HG03565 (cell line): ENCODE data around the gene RNF215.
"Not testable (repeated sequence)": the region's sequence is repeated elsewhere in the genome, so short reads cannot be mapped to it uniquely, and the experiment has no call there.

Experiments
- ATAC-seq: cut with Tn5 transposase; IDR thresholded peaks from one replicate; pipeline ENCODE4 v1.9.1; 2021; ENCODE audit warnings: mild to moderate bottlenecking, moderate library complexity; ENCODE audit not compliant: unreplicated experiment

The RNF215 gene

DNA sequence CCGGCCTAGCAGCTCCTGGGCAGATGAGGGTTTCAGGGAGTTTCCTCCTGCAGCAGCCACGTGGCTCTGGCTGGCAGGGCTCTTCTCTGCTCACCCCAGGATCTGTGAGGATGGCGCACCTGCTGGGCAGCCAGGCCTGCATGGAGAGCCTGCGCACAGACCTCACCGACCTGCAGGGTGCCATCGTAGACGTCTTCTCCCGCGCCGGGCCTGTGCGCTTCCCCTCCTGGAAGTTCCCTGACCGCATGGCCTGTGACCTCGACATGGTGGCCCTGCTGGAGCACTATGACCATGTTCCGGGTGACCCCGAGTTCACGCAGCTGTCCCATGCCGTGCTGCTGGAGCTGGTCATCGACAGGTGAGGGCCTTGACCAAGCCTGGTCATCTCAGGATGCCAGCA lies 21.3 kb downstream of the RNF215 start:
- no peak for ATAC-seq

- ATAC-seq: no peak
Observed at GRCh38 chr22:30362651-30363281, 24.4 kb downstream of the RNF215 start.

GRCh38 chr22:30361916-30362650 lies 25.1 kb downstream of the RNF215 start:
- no peak for ATAC-seq

GRCh38 chr22:30358541-30358940 lies 28.7 kb downstream of the RNF215 start:
- ATAC-seq: no peak

GRCh38 chr22:30357650-30358215 lies 29.5 kb downstream of the RNF215 start:
- ATAC-seq: no peak

DNA sequence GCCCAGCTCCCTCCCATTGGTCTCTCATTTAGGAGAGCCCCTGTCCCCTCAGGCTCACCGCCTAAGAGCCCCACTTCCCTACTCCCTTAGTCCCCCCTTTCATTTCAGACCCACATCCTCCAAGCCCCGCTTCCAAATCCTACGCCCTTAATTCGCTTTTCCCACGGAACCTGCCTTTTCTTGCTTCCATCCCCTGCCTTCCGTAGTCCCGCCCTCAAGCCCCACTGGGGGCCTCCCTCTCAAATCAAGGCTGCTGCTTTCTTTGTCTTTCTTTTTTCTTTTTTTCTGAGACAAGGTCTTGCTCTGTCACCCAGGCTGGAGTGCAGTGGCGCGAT lies 30.0 kb downstream of the RNF215 start:
- ATAC-seq: no peak

DNA sequence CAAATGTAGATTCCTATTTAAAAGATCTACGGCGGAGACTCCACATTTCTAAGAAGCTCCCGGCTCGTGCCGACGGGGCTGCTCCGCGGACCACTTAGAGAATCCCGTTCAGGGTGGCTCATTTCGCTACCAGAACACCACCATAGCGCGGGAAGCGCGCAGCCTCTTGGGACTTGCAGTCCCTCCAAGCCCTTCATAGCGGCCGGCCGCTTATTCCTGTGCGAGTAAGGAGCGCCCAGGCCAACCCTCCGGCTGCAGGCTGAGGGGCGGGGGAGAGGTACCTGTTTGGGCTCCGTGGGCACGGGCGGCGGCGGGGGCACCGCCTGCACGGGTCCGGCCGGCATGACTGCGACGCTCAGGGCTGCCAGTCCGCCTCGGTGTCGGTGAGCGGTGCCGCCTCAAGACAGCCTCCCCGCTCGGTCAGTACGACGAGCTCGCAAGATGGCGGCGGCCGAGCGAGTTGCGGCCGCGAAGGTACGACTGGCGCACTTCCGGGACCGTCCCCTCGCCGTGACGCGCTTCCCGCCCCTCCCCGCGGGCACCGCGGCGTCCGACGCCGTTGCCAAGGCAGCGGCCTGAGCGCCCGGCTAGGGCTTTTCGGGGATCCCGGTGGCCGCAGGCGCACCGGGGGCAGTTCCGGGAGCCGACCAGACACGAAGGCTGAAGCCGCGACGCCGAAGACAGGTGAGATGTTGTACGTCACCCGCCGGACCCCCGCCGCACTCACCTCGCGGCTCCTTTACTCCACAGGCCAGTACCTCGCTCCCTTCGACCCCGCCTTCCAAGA lies 30.6 kb downstream of the RNF215 start, which contains the start of the genes CCDC157 and SF3A1:
Gene CCDC157, plus strand, starts transcription at position 559 of the 787 bp plus-strand sequence. CDS start 8,994 bp downstream, outside the sequence.
Gene SF3A1, minus strand, starts transcription at position 446 of the 787 bp plus-strand sequence. Its CDS starts 102 bp downstream, at position 344.
- peak; percentile 84 for ATAC-seq

DNA sequence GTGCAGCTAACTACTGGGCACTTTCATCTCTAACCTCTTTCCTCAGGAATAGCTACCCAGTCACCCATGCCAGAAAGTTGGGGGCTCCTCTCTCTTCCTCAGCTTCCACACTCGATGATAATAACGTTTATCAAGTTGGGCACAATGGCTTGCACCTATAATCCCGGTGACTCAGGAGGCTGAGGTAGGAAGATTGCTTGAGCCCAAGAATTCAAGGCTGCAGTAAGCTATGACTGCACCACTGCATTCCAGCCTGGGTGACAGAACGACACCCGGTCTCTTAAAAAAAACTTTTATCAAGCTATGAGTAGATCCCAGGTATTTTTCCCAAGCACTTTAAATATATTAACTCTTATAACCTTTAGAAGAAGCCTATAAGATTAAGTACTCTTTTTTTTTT lies 32.6 kb downstream of the RNF215 start:
- no peak for ATAC-seq

DNA sequence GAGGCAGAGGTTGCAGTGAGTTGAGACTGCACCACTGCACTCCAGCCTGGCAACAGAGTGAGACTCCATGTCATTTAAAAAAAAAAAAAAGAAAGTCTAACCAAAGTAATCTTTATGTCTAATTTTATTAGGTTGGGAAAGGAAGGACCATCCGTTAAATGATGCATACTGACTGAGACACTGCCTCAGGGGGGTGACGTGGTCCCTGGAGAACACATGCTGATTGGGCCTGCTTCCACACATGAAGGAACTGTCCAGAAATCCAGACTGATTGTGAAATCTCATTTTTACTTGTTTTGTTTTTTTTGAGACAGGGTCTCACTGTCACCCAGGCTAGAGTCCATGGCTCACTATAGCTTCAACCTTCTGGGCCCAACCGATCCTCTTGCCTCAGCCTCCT lies 36.0 kb downstream of the RNF215 start:
- no peak for ATAC-seq

- ATAC-seq: no peak
Observed at GRCh38 chr22:30348809-30349208, 38.4 kb downstream of the RNF215 start.

DNA sequence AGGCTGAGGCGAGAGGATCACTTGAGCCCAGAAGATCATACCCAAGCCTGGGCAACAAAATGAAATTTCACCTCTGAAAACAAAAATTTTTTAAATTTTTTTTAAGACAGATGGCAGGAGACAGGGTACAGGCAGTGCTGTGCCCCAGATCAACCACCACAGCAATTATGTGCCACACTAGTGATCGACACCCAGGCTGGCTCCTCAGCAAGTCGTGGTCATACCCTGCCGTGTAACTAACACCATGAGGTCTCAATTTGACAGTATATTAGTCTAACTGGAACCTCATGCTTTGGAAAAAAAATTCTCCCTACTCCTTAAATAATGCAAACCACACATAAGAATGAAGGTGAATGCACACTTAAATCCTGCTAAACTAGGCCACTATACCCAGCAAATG lies 38.8 kb downstream of the RNF215 start:
- no peak for ATAC-seq

DNA sequence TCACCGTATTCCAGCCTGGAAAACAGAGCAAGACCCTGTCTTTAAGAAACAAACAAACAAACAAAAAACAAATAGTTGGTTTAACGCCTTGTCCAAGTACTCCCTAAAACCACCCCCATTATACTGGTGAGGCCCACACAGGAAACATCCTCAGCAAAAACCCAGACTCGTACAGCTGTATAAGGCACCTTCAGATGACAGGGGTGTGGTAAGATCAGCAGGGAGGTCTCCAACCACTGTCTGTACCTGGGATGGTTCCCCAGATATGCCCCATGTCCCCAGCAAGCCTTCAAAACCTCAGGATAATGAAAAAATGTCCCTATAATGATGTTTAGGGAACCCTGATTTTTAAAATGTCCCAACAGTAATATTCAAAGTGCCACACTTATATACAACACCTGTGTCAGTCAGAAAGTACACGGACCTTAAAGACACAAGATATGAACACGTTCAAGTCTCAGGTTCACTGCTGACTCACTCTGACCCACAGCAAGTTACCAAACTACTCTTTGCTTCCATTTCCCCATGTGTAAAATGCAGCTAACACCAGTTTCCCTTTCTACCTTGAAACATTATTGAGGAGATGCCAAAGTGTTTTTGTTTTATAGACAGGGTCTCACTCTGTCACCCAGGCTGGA lies 39.8 kb downstream of the RNF215 start:
- no peak for ATAC-seq

- ATAC-seq: no peak
Observed at GRCh38 chr22:30344447-30345200, 42.6 kb downstream of the RNF215 start.

DNA sequence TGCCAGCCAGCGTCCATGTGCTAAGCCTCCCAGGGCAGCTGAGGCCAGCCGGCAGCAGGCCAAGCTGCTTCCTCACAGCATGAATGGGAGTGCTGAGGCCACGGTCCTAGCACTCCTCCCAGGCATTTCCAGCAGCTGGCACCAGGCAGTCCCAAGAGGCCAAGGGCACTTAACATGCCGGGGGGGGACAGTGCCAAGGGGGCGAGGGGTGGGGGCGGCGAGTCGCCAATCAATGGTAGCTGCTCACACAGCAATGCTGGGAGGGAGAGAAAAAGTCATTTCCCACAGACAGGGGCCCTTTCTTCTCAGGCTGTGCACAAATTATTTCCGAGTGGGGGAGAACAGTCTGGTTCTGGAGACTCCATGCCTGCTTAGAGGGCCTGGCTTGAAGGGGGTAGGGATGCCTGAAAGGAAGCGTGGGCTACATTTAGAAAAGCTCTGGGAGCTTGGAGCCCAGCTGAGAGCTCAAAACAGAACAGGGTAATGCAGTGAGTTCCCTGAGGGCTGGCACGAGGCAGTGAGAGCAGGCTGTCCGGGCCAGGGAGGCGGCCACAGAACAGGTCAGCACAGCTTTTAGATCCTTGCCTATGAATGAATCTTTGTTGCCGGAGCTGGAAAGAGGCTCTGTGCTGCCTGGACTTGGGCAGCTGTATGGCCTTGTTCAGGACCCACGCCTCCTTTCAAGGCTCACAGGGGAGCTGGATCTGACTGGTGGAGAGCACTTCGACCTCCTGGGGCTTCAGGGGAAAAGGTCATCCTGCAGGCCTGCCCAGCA lies 46.1 kb downstream of the RNF215 start:
- no peak for ATAC-seq

DNA sequence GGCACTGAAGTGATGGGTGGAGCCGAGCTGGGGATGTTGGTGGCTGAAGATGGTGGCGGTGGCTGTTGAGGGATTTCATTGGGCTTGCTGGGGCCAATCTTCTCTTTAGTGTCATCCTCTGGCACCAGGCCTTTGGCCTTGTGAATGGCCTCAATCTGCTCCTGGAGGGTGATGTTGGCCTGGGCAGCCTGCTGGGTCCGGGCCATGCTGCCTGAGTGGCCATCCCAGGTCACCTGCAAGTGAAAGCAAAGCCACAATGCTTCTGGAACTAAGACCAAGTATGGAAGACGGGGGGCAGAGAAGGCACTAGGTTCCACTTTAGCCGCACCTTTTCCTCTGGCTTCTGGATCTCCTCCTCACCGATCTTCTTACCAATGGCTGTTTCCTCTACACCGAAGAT lies 48.4 kb downstream of the RNF215 start:
- no peak for ATAC-seq

DNA sequence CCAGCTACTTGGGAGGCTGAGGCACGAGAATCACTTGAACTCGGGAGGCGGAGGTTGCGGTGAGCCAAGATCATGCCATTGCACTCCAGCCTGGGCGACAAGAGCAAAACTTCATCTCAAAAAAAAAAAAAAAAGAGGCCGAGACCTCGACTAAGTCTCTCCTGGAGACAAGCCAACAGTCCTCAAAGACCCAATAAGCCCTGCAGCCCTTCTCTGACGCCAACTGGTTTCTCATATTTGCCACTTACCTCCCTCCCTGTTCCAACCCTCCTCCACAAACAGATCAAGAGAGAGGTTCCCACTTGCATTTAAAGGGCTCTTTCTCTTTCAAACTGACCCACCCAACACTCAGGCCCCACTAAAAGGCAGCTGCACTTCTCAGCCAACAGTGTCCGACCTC lies 48.9 kb downstream of the RNF215 start:
- ATAC-seq: not testable (repeated sequence)

DNA sequence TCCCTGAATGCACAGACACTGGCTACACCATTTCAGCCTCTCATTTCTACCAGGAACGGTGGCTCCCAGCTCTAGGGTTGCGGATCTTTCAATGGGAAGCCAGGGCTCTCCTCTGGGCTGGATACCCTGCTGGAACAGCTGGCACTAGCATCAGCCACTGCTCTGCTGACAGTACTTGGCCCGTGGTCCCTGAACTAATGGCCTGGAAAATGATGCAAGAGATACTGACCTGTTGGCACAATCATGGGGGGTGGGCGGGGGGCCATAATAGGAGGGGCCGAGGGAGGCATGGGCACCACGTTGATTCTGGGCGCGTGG lies 49.8 kb downstream of the RNF215 start:
- no peak for ATAC-seq

GRCh38 chr22:30336752-30337460 lies 50.3 kb downstream of the RNF215 start:
- no peak for ATAC-seq

DNA sequence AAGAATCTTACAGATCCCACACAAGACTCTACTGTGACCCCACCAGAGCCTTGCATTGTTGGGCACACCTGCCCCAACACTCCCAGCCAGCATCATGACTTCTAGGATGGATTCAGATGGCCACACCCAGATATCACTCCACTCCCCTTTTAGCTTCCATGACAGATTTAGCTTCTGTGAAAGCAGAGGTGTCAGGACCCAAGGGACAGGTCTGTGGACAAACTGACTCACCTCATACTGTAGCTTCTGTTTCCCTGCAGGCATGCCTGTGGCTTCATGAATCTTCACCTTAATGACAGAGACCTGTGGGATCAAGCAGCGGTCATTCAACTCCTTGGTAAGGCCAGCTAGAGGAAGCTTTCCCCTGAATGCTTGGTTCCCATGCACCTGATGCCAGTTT lies 52.0 kb downstream of the RNF215 start:
- no peak for ATAC-seq
